Mesendoderm (in vitro differentiated cells): ENCODE measurements around the gene SDK1.

Experiments used
- DNase-seq: peaks from one replicate; pipeline ENCODE4 v3.0.0; 2013
- H2AK5ac ChIP-seq: 2 replicates; pipeline ENCODE4 v1.6.1; 2013; ENCODE audit warnings: low read length, inconsistent platforms
- H2BK120ac ChIP-seq: 2 replicates; pipeline ENCODE4 v1.6.1; 2013; ENCODE audit warnings: low read depth, mild to moderate bottlenecking, low read length, moderate library complexity, mixed read lengths
- H2BK15ac ChIP-seq: replicated peaks from 2 replicates; pipeline ENCODE4 v1.6.1; 2013; ENCODE audit warnings: low read depth, mild to moderate bottlenecking, moderate library complexity
- H2BK5ac ChIP-seq: 2 replicates; pipeline ENCODE4 v1.6.1; 2013; ENCODE audit warnings: low read length, inconsistent platforms
- H3K18ac ChIP-seq: 2 replicates; pipeline ENCODE4 v1.6.1; 2013; ENCODE audit warnings: mild to moderate bottlenecking, low read length, mixed read lengths
- H3K23ac ChIP-seq: one replicate; pipeline ENCODE4 v1.6.1; 2013; ENCODE audit warnings: low read length
- H3K27ac ChIP-seq: 2 replicates; pipeline ENCODE4 v1.5.1; 2013; ENCODE audit warnings: low read depth, mild to moderate bottlenecking, inconsistent platforms, low read length, moderate library complexity
- H3K27me3 ChIP-seq: 2 replicates; pipeline ENCODE4 v1.6.1; 2013; ENCODE audit warnings: low read length, control low read depth, mild to moderate bottlenecking, inconsistent platforms; ENCODE audit not compliant: insufficient read depth, poor library complexity
- H3K36me3 ChIP-seq: 2 replicates; pipeline ENCODE4 v1.6.1; 2013; ENCODE audit warnings: low read length, inconsistent platforms; ENCODE audit not compliant: control insufficient read depth, insufficient read depth
- H3K4ac ChIP-seq: one replicate; pipeline ENCODE4 v1.6.1; 2013; ENCODE audit warnings: low read depth, mild to moderate bottlenecking, low read length, moderate library complexity
- H3K4me1 ChIP-seq: 2 replicates; pipeline ENCODE4 v1.6.1; 2013; ENCODE audit warnings: low read depth, low read length, inconsistent platforms; ENCODE audit not compliant: control insufficient read depth
- H3K4me2 ChIP-seq: 2 replicates; pipeline ENCODE4 v1.6.1; 2013; ENCODE audit warnings: low read length
- H3K4me3 ChIP-seq: 2 replicates; pipeline ENCODE4 v1.5.1; 2013; ENCODE audit warnings: mild to moderate bottlenecking, low read length
- H3K56ac ChIP-seq: one replicate; pipeline ENCODE4 v1.6.1; 2013; ENCODE audit warnings: low read length
- H3K79me1 ChIP-seq: 2 replicates; pipeline ENCODE4 v1.6.1; 2013; ENCODE audit warnings: low read length, inconsistent platforms
- H3K79me2 ChIP-seq: 2 replicates; pipeline ENCODE4 v1.6.1; 2013; ENCODE audit warnings: mild to moderate bottlenecking, low read length; ENCODE audit not compliant: control insufficient read depth, insufficient read depth
- H3K9ac ChIP-seq: 2 replicates; pipeline ENCODE4 v1.6.1; 2013; ENCODE audit warnings: low read length, inconsistent platforms
- H4K5ac ChIP-seq: one replicate; pipeline ENCODE4 v1.6.1; 2013; ENCODE audit warnings: low read length
- H4K8ac ChIP-seq: one replicate; pipeline ENCODE4 v1.6.1; 2013; ENCODE audit warnings: low read depth, mild to moderate bottlenecking, control low read depth, low read length, moderate library complexity
- WGBS: extraction: QIAGEN DNeasy Blood & Tissue Kit; methylation state at CpG from one replicate; pipeline ENCODE4 v1.1.7; 2013; ENCODE audit warnings: low lambda C conversion rate, missing lambda C conversion rate; ENCODE audit not compliant: insufficient coverage; ENCODE audit errors: extremely low coverage; 5-methylcytosine and 5-hydroxymethylcytosine counted together

The SDK1 gene

DNA sequence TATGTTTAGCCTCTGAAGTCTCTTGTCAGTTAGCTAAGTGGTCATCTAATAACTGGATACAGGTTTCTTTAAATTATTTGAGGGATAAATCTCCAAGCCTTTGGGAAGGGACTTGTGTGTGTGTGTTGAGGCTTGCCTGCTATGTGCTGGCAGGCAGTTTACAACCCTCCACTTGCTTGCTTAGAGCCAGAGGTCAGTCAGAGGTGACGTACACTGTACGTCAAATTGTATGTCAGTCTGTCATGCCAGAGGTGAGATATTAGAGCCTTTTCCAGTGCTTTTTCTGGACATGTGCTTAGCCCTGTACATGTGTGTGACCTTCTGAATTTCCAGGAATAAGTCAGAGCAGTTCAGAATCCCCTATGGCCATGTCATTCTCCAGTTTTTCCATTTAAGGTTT is 438.9 kb downstream of the SDK1 start:
- Histone ChIP-seq H4K5ac (no peak overlapping the region), H2BK15ac (no peak overlapping the region), H2BK120ac (no peak overlapping the region), H3K18ac (no peak overlapping the region), H3K4me1 (peaks cover 2% of the 10 kb centered on the region), H3K4ac (no peak overlapping the region), H3K79me1 (no peaks in the 10 kb centered on the region), H3K9ac (no peak overlapping the region), H3K27ac (no peak overlapping the region), H3K23ac (no peak overlapping the region), H3K79me2 (no peaks in the 10 kb centered on the region), H3K4me3 (no peak overlapping the region), H3K36me3 (no peaks in the 10 kb centered on the region), H3K56ac (no peak overlapping the region), H2BK5ac (no peak overlapping the region), H3K27me3 (no peaks in the 10 kb centered on the region), H4K8ac (no peak overlapping the region), H3K4me2 (no peak overlapping the region), H2AK5ac (no peak overlapping the region)
- DNase-seq: no peak
- no CpG with 5 or more reads among the region's 2 CpGs for WGBS

DNA sequence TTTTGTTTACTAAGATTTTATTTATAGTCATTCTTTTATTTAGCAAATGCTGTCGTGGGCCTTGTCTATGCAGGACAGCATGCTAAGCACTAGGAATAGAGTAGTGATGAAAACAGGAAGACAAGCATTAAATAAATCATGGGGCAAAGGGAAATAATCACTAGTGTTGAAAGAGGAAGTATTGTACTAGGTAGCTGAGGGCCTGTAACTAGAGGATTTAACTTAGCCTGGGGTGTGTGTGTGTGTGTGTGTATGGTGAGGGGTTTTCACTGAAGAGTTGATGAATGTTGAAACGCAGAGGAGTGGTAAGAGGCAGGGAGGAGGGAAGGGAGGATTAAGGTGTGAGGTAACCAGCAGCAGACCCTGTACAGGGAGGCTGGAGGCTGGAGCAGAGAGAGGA is 446.4 kb downstream of the SDK1 start:
- H3K27ac ChIP-seq: no peak overlapping the region
- no peaks in the 10 kb centered on the region for H3K79me1 ChIP-seq
- no peak overlapping the region for H4K8ac ChIP-seq
- H2AK5ac ChIP-seq: no peak overlapping the region
- no peaks in the 10 kb centered on the region for H3K27me3 ChIP-seq
- H2BK15ac ChIP-seq: no peak overlapping the region
- H3K23ac ChIP-seq: no peak overlapping the region
- no peak overlapping the region for H3K4me2 ChIP-seq
- no peak for DNase-seq
- no peak overlapping the region for H2BK5ac ChIP-seq
- no peaks in the 10 kb centered on the region for H3K79me2 ChIP-seq
- no peak overlapping the region for H2BK120ac ChIP-seq
- no peak overlapping the region for H3K9ac ChIP-seq
- no peak overlapping the region for H3K18ac ChIP-seq
- H3K36me3 ChIP-seq: no peaks in the 10 kb centered on the region
- peaks cover 6% of the 10 kb centered on the region for H3K4me1 ChIP-seq
- H3K4me3 ChIP-seq: no peak overlapping the region
- H4K5ac ChIP-seq: no peak overlapping the region
- H3K56ac ChIP-seq: peak overlapping the region; percentile 10
- no CpG with 5 or more reads among the region's 2 CpGs for WGBS
- no peak overlapping the region for H3K4ac ChIP-seq

DNA sequence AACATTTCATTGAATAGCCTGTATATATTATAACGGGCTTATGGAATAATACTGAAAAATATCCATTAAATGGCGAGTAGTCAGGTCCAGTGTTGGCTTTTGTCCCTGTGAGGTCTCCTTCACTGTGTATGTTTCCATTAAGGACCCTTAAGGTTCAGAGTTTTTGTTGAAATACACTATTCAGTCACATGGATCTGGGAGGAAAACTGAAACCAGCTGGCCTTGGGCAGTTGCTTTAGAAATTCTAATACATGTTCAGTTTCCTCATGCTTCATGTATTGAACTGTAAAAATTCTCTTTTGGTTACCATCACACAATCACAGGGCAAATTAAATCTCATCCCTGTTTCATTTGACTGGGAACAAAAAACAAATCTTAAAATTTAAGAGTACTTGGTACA is 447.3 kb downstream of the SDK1 start:
- Histone ChIP-seq H3K18ac (no peak overlapping the region), H3K23ac (no peak overlapping the region), H3K4ac (no peak overlapping the region), H2BK5ac (no peak overlapping the region), H3K79me1 (no peaks in the 10 kb centered on the region), H4K8ac (no peak overlapping the region), H3K4me2 (no peak overlapping the region), H2BK120ac (no peak overlapping the region), H2BK15ac (no peak overlapping the region), H2AK5ac (no peak overlapping the region), H4K5ac (no peak overlapping the region), H3K4me3 (no peak overlapping the region), H3K27me3 (no peaks in the 10 kb centered on the region), H3K36me3 (no peaks in the 10 kb centered on the region), H3K56ac (no peak overlapping the region), H3K27ac (no peak overlapping the region), H3K4me1 (peaks cover 6% of the 10 kb centered on the region), H3K9ac (no peak overlapping the region), H3K79me2 (no peaks in the 10 kb centered on the region)
- no CpG with 5 or more reads among the region's 2 CpGs for WGBS
- DNase-seq: no peak

DNA sequence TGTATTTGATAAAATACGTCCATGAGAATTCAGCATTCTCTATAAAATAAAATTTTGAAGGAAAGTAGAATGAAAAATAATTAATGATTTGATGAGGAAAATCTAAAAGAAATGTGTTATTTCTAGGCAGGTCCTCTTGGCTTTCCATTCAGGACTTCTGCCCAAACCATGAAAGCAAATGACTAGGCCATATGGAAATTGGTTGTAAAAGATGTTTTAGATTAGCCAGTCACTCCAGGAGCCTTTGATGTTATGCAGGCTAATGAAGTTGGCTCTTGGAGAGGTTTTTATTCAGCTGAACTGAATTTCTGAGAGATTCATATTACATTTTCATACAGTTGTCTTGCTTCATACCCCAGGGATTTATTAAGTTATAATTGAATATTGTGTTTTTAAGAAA is 452.8 kb downstream of the SDK1 start:
- no peaks in the 10 kb centered on the region for H3K79me2 ChIP-seq
- H3K27ac ChIP-seq: no peak overlapping the region
- H3K4ac ChIP-seq: no peak overlapping the region
- H2BK120ac ChIP-seq: no peak overlapping the region
- no CpG with 5 or more reads among the region's 1 CpG for WGBS
- H4K8ac ChIP-seq: no peak overlapping the region
- no peaks in the 10 kb centered on the region for H3K36me3 ChIP-seq
- no peak overlapping the region for H3K56ac ChIP-seq
- H3K4me1 ChIP-seq: peaks cover 8% of the 10 kb centered on the region
- no peak overlapping the region for H4K5ac ChIP-seq
- H3K4me3 ChIP-seq: no peak overlapping the region
- no peak overlapping the region for H2BK15ac ChIP-seq
- DNase-seq: peak; percentile 22
- no peak overlapping the region for H2AK5ac ChIP-seq
- H3K18ac ChIP-seq: no peak overlapping the region
- no peaks in the 10 kb centered on the region for H3K27me3 ChIP-seq
- H3K79me1 ChIP-seq: no peaks in the 10 kb centered on the region
- H2BK5ac ChIP-seq: no peak overlapping the region
- H3K23ac ChIP-seq: no peak overlapping the region
- no peak overlapping the region for H3K4me2 ChIP-seq
- H3K9ac ChIP-seq: no peak overlapping the region

DNA sequence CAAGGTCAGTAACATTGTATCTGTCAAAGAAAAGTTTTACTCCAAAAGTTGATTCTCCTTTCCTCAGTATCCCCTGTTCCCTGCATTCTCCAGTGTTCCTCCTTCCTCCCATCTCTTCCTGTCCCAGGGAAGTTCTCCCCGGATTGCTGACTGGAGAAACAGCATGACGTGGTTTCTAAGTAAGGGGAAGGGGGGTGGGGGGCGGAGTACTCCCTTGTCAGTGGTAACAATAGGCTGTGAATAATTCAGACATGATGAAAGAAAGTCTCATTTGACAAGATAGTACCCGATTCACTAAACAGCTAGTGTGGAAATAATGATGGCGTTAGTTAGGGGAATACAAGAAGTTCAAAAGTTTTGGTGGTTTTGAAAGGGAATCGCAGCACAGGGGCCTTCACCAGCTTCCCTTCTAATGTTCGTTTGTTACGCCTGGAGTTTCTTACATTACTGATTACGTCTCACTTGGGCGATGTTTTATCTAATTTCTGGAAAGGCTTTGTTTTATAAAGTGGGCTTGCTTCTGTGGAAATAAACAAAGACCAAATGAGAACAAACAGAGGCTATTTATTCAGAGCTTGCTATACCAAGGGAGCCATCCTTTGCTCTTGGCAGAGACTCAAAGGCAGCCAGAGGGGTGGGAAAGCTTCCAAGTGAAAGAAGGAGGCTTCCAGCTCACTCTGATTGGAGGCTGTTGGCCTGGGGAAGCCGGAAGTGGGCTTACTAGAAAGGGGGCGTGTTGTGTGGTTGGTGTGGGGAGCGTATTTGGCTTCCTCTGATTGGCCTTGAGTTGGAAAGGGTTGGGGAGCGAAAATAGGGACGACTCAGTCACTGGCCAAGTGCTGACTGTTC is 453.7 kb downstream of the SDK1 start:
- no peaks in the 10 kb centered on the region for H3K27me3 ChIP-seq
- H4K5ac ChIP-seq: no peak overlapping the region
- no peaks in the 10 kb centered on the region for H3K79me1 ChIP-seq
- no peak overlapping the region for H3K9ac ChIP-seq
- no peak overlapping the region for H2BK15ac ChIP-seq
- no peak overlapping the region for H2BK120ac ChIP-seq
- peak; percentile 76 for DNase-seq
- H3K4me2 ChIP-seq: no peak overlapping the region
- H3K27ac ChIP-seq: no peak overlapping the region
- H2BK5ac ChIP-seq: no peak overlapping the region
- H2AK5ac ChIP-seq: no peak overlapping the region
- no peak overlapping the region for H3K4me3 ChIP-seq
- no peaks in the 10 kb centered on the region for H3K36me3 ChIP-seq
- no peak overlapping the region for H3K4ac ChIP-seq
- no peaks in the 10 kb centered on the region for H3K79me2 ChIP-seq
- no peak overlapping the region for H3K18ac ChIP-seq
- peaks cover 8% of the 10 kb centered on the region for H3K4me1 ChIP-seq
- H3K56ac ChIP-seq: peak overlapping the region; percentile 22
- no peak overlapping the region for H3K23ac ChIP-seq
- WGBS: no CpG with 5 or more reads among the region's 15 CpGs
- no peak overlapping the region for H4K8ac ChIP-seq
